NCI-H1694 treated with DMSO at 0.1 percent for 48 hours (cell line): ENCODE measurements around the gene PSMD11.

Experiments
- DNase-seq: peaks from one replicate; lab custom pipeline; 2025; lab: John Stamatoyannopoulos, UW

The PSMD11 gene

DNA sequence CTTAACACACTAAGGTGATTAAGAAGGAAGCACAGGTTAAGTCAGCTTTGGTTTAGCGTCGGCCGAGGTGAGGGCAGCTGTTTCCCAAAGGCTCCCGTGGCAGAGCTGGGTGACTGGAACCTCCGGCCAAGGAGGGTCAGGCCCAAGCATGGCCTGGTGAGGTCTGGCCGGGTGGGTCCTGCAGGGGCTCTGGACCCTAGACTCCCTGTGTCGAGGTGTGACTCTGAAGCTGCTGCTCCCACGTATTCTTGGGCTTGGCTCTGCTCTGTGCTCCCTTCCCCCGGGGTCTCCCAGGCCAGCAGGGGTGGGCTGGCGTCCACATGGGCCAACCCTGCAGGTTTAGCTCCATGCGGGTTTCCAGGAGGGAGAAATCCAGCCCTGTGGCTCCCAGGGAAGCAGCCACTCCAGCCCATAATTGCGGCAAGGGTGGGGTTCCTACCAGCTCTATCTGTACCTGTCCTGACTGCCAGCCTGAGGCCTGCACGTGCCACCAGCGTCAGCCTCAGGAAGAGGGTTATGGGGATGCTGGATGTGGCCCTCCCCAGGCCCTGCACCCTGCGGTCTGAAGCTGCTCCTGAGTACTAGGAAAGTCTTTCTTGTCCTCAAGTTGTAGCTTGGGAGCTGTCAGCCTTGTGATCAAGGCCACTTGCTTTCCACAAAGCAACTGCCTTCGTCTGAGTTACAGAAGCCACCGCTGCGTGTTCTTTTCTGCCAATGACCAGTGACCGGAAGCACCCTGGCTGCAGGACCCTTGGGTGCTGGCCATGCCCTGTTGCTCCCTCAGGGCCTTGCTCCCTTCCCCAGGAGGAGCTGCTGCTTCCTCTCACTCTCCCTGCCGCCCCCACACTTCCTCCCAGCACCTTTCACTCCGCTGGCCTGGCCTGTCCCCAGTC, 47.3 kb downstream of the PSMD11 start:
- DNase-seq, result no peak

DNA sequence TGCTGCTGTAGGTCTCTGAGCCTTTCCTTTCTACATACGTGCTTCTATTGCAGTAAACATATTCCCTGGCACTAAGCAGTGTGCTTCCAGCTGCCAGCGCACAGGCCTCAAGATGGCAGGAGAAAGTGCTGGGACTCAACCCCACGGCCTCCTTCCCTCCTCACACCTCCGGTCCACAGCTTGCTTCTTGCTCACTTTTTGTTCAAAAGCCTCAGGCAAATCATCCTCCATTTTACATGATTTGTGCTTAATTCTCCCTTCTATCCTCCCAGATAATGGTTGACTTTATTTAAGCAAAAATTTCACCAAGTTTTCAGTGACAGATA, 47.9 kb downstream of the PSMD11 start:
- no peak for DNase-seq

DNA sequence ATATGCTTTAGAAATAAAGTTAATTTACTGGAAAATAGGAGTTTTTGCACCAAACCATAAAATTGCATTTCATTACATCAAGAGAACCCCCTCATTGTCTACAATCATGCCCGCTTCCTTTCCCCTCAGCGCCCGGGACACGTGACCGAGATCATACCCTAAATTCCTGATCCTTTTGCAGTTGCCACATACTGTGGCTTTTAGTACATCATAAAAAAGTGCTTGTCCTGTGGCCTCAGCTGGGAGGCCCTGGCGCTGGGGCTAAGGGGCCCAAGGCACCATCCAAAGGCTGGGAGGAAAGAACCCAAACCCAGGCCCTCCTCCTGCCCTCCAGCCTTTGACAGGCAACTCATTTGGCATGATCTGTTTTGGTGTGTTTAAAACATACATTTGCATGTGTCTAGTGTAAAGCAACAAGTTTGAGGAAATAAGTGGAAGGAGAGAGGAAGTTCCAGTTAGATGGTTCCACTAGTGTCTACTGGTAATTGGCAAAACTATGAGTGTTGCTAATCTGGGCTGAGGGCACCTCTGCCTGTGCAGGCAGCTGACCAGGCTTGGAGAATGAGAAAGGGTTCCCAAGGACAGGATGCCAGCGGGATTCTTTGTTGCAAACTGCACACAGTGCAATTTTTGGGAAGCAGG, 48.5 kb downstream of the PSMD11 start:
- DNase-seq, result no peak

DNA sequence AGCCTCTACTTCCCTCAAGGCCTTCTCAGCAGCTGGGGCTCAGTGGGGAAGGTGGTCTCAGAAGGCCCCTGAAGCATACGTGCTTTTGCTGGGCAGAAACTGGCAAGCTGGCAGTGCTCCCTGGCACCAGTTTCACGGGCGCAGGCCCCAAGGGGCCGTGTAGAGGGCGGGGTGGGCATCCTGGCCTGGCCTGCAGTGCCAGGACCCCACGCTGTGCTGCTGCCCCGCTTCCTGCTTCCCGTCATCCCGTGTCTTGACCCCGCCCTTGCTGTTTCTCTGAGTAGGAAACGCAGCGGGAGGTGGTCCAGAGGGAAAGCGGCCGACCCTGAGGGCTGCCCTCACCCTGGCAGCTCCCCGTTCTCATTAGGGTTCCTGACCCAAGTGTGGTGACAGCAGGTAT, 49.3 kb downstream of the PSMD11 start:
- DNase-seq, result no peak

DNA sequence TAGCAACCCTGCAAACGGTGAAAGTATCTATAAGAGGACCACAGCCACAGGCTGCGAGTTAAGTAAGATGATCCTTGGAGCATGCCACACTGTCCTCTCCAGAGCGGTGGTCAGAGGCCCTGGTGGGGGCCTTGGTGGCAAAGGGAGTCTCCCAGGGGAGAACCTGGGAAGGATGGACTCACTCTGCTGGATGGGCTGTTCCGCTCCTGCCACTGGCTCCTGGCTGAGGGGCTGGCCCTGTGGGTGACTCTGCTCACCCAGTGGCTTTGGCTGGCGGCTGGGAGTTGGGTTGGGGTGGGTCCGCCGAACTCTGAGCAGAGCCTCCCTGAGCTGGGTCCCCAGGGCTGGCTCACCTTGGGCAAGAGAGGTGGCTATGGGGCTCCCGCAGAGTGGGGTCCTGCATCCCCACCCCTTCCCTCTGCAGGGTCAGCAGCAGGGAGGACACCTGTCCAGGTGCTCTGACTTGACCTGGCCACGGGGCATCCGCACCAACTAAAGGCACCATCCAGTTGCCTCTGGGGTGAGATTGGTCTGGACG, 49.7 kb downstream of the PSMD11 start:
- no peak for DNase-seq

DNA sequence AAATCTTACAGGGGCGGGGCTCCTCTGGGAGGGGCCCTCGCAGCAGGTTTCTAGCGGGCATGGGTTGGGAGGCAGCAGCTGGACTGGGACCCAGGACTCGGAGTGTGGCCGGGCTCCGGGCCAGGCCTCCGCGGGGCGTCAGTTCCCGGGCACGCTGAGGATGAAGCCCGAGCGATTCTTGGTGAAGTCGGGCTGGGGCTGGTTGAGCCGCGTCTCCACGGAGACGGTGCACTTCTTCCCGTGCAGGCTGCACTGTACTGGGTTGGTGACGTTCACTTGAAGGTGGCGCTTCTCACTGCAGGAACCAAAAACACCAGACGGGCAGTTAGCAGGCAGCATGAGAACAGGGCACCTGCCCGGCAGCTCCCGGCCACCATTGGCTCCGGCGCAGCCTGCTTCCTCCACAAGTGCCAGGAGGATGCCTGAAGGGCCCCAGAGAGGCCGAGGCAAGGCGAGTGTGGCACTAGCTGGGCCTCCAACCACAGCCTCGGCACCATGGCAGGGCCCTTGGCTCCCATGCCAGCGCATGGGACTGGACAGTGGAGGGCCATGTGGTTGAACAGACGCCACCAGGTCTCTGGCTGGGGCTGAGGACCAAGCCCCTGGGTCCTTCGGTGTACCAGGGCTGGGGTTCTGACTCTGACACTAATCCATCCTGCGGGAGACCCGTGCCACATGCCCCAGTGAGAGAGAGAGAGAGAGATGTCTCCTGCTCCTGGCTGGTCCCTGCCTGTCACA, 50.5 kb downstream of the PSMD11 start:
- peak; percentile 53 for DNase-seq

DNA sequence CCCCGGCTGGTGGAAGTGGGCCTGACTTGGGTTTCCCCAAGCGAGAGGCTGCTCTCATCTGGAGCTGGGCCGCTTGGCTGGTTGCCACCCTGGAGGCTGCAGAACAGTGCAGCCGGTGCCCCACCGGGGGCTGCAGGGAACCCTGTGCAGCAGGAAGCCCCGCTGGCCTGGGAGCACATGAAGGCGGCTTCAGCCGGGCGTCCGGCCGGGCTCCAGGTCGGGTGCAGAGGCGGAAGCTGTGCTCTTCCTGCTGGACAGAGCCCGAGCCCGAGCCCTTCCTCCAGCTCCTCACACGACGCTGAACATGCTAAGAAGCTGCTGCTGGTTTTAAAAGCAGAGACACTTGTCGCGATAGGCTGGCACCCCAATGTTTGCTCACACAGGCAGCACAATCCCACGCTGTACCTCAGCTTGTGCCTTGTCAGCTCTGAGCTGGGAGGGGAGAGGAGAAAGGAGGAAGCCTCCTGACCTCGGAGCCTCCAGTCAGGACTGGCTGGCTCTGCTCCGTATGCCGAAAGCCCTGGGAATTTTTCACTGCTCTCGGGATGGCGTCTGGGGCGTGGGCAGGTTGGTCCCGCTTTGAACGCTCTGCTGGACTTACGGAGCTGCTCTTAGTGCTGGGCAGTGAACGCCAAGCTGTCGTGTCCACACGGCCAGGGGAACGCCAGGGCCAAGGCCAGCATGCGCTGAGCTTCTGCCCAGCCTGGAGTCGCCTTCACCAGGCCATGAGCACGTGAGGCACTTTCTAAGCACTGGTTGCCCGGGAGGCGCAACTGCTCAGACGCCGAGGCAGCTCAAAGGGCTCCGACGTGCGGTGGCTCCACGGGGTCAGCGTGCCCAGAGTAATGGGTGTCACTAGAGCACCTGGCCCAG, 51.3 kb downstream of the PSMD11 start:
- peak; percentile 63 for DNase-seq

DNA sequence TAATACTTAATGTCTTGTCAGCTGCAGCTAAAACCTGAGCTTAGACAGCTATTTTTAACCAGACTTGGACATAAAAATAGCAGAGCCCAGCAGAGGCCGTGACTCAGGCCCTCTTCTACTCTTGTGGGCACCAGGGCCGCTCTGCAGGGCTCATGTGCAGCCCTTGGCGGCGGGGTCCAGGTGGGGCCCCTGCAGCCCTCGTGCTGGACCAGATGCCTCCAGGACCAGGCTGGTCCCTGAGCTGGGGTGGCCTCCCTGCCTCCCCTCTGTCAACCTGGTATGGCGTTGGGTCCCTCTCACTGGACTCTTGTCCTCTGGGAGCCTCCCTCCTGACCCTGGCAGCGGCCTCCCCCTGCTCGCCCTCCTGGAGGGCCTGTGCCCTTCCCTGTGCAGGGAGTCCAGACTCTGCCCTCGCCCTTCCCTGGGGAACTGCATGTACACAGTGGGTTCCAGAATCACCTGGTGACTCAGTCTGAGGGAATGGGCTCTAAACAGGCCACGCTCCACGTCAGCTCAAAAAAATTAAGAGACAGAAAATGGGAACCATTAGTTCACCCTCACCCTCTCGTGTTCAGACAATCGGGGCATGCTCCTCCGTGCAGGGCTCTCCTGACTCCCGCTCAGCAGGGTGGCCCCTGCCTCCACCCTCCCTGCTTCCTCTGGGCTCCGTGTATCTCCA, 52.2 kb downstream of the PSMD11 start:
- no peak for DNase-seq

DNA sequence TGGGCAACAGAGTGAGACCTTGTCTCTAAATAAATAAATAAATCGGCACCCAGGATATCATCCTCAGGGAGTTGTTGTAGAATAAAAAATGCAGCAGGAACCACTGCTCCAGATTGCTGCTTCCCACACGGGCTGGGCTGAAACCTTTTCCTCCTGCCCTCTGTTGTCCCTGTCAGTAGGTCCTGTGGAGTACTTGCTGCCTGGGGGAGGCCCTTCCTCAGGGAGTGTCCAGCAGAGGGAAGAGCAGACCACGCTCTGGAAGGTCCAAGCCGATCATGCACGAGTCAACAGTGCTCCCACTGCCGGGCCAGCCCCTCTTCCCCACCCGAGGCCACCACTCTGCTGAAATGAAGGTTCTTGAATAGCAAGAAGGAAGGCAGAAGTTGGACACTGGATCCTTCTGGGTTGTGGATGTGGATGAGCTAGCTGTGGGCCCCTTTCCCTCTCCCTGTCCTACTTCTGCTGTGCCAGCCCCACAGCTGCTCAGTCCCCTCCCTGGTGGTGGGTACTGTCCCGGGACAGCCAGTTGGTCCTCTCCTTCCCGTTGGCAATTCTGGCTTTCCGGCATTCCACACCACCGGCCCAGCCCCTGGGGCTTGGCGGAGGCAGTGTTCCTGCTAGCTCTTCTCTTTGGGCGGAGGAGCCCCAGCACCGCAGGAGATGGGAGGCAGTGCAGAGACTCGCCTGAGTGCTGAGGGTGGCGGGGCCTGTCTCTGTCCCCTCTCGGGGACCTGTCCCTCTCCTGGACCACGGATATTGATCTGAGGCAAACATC, 53.3 kb downstream of the PSMD11 start:
- no peak for DNase-seq

DNA sequence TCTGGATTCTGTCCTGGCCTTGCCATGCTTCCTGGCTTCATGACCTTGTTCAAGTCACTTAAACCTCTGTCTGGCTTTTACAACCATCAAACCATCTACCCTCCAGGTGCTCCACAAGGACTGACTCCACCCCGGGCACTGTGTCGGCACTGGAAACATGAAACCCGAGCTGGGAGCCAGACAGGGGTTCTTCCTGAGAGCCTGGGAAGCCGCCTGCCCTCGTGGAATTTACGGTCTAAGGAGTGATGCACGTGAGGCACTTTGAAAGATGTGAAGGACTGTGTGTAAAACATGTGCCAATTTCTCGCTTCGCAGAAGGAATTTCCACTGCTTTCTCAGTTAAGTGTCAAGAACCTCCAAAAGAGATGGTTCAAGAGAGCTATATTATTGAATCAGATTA, 54.1 kb downstream of the PSMD11 start:
- no peak for DNase-seq

DNA sequence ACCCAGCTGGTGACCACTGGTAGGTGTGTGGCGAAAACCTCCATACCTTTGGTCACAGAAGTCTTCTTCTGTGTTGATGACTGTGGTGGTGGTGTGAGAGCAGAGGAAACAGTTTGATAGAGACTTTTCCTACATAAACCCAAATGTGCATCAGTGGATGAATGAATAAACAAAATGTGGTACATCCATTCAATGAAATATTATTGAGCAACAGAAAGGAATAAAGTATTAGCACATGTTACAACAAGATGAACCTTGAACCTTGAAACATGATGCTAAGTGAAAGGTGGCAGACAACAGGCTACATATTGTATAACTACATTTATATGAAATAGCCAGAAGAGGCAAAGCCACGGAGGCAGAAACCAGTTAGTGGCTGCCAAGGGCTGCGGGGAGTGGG, 57.7 kb downstream of the PSMD11 start:
- DNase-seq, result no peak

DNA sequence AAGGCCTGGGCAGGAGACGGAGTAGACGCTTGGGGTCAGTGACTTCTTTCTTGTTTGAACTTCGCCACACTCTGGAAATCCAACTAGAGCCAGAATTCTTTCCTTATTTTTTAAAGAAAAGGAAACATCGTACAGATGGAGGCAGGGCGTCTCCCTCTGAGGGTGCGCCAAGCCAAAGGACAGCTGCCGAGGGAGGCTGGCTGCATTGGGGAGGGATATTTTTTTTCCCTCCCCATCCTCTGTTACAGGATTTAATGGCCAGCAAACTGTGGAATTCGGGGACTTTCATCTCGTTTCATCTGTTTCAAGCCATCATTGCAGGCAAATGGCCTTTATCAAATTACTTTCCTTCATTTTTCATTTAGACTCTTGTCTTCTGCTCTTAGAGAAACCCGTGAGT, 58.4 kb downstream of the PSMD11 start:
- no peak for DNase-seq

DNA sequence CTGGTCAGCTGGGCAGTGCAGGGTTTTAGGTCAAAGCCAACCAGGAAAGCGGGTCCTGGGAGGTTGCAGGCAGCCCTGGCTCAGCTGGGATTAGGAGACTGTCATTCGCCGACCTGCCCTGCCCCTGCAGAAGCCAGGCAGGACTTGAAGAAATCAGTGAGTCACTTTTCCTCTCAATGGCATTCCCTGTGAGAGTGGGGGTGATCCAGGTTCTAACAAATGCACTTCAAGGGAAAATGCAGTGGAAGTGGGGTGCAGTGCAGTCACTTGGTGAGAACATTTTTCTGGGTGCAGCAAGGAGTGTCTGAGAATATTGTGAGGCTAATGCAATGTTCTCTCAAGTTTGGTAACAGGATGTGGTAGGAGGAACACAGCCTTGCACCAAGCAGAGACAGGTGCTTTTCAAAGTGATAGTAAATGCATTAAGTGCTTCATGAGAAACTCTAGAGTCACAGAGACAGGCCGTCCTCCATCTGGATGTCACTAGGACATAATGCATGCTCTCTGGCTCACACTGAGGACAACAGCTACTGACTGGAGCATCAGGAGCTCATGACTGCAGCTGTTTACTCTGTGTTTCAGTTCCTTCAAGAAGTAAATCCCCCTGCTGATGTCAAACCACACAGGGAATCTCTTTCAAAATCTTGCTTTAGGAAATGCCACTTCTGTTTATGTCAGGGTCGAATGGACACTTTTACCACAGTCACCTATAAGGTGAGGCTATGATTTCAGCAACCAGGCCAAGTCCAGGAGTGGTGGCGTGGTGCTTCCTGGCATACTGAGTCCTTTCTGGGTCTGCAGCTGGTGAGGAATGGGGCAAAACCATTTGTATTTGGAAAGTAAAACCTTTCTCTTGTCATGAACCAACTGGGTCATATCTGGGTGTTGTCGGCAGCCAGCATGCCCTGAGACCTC, 59.2 kb downstream of the PSMD11 start:
- DNase-seq, result no peak

DNA sequence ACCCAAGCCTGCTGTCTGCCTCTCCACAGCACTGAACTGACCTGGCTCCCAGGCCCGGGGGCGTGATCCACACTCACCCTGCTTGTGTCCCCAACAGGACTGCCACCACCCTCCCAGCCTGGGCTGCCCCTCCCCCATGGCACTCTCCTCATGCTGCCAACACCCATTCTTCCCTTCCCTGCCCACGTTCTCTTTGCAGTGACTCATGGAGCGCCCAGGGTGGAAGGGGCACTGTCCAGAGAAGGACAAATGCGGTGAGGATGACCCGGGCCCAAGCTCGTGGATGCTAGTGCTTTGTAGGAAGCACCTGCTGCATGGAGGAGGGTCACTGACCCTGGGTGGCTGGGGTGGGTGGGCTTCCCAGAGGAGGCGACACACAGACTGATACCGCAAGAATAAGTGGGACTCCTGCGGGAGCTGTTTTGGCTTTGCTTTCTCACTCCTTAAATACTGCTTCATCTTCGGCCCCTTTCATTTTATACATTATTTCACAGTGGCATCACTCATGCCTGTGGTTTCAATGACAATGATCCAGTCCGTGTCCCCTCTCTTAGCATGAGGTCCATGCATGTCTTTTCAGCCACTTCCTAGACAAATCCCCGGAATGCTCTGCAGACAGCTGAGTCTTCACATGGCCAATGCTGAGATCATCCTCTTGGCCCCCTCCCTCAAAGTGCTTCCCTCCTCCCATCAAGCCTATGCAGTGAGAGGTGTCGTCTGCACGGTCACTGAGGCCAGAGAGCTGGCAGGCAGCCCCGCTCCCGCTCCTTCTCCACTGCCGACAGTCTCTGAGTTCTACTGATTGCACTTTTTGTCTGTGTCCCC, 60.1 kb downstream of the PSMD11 start:
- DNase-seq, result no peak

DNA sequence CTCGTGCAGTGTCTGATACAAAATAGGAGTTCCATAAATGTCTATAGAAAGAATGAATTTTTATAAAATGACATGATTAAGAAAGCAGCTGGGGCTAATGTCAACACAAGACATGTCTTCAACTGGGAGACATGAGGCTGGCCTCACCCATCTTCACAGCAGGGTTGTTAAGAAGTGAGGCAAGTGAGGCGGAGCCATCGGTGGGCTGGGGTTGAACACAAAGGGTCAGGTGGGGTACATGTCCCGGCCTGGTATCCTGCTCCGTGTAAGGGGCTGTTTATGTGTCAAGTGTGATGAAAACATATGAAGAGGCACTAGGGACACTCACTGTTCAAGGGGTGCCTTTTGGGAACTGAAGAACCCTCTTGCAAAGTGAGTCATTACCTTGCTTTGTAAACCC, 64.6 kb downstream of the PSMD11 start:
- no peak for DNase-seq

DNA sequence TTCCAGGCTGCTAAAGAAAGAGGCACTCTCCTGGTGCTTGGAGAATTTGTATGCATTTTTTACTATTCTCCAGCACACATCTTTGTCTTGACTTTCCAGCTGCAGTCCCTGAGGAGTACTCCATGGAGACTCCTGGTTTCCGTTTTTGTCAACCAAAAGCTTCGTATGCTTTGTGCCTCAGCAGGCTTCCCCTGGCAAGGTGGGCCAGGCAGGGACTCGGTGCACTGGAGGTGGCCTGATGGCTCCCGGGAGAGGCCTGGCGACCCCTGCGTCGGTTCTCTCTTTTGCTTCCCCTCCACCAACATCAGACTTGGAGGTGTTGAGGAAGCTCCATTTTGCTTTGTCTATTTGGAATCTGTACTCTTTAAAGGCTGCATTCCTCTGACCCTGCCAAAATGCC, 66.2 kb downstream of the PSMD11 start:
- no peak for DNase-seq

DNA sequence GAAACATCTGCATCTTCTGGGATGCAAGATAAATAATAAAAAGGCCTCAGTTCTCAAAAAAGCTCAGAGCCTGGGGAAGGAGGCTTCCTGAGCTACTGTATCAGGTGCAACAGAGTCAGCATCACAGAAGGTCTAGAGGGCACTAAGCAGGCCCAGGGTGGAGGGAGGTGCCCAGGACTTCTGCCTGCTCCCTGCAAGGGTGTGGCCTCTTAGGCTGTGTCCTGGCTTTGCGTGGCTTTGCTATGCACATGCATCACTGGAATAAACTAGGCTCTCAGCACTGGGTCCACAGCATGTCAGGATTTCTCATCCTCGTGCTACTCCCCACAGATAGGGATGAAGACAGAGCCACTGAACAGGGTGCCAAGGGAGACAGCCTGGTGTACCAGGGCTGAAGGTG, 68.0 kb downstream of the PSMD11 start:
- no peak for DNase-seq

DNA sequence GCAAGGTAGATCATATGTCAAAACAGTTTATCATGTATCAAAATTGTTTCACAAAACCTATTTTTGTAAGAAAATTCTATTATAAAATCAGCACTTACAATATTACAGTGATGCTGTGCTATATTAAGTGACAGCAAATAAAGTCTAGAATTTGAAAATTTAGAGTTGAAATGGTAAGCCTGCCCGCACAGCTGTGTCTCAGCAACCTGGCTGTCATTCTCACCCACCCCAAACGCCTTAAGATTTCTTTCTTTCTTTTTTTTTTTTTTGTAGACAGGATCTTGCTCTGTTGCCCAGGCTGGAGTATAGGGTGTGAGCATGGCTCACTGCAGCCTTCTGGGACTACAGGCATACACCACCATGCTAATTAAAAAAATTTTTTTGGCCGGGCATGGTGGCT, 69.3 kb downstream of the PSMD11 start:
- DNase-seq, result no peak

DNA sequence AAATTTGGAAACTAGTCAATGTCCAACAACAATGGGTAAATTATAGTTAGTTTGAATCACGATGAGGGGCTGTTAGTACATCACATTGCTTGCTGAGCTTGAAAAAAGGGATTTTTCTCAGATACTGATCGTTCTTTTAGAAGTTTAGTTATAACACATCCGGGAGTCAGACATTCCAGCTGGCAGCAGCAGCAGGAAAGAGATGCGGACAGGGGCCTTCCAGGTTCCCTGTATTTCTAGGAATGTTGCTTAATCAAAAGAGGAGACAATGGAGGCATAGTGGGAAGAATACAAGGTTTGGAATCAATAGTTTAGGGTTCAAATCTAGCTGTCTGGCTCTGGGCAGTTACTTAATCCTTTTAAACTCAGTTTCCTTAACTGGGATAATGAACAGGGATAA, 70.3 kb downstream of the PSMD11 start:
- no peak for DNase-seq
